NCI-H2227 (cell line): ENCODE measurements around the gene FOCAD.

Experiments
- DNase-seq: peaks from one replicate; lab custom pipeline; 2025; ENCODE audit not compliant: unreplicated experiment; lab: John Stamatoyannopoulos, UW

The FOCAD gene

GRCh38 chr9:20865347-20865746 lies 181.3 kb downstream of the FOCAD start:
- no peak for DNase-seq

- no peak for DNase-seq
Measured at GRCh38 chr9:20870115-20870514, 186.1 kb downstream of the FOCAD start.

- no peak for DNase-seq
Measured at GRCh38 chr9:20872340-20872977, 188.4 kb downstream of the FOCAD start.

GRCh38 chr9:20873240-20873865 lies 189.3 kb downstream of the FOCAD start:
- no peak for DNase-seq

GRCh38 chr9:20880271-20880670 lies 196.2 kb downstream of the FOCAD start:
- no peak for DNase-seq

GRCh38 chr9:20880675-20881074 lies 196.6 kb downstream of the FOCAD start:
- DNase-seq: no peak

GRCh38 chr9:20884985-20885593 lies 201.0 kb downstream of the FOCAD start:
- peak; percentile 71 for DNase-seq

- no peak for DNase-seq
Measured at GRCh38 chr9:20898885-20899554, 215.0 kb downstream of the FOCAD start.

GRCh38 chr9:20903212-20903611 lies 219.2 kb downstream of the FOCAD start:
- no peak for DNase-seq

GRCh38 chr9:20904995-20905394 lies 220.9 kb downstream of the FOCAD start:
- DNase-seq: no peak

- no peak for DNase-seq
Measured at GRCh38 chr9:20906326-20906725, 222.3 kb downstream of the FOCAD start.

- DNase-seq: no peak
Measured at GRCh38 chr9:20908461-20908860, 224.4 kb downstream of the FOCAD start.

GRCh38 chr9:20914556-20914955 lies 230.5 kb downstream of the FOCAD start:
- DNase-seq: no peak

- no peak for DNase-seq
Measured at GRCh38 chr9:20921362-20921761, 237.3 kb downstream of the FOCAD start.

GRCh38 chr9:20925256-20926045 lies 241.4 kb downstream of the FOCAD start:
- DNase-seq: no peak

GRCh38 chr9:20929276-20929675 lies 245.2 kb downstream of the FOCAD start:
- DNase-seq: no peak

- DNase-seq: no peak
Measured at GRCh38 chr9:20930836-20931235, 246.8 kb downstream of the FOCAD start.

- no peak for DNase-seq
Measured at GRCh38 chr9:20940447-20941173, 256.6 kb downstream of the FOCAD start.

GRCh38 chr9:20941174-20941690 lies 257.2 kb downstream of the FOCAD start:
- DNase-seq: peak; percentile 88

- no peak for DNase-seq
Measured at GRCh38 chr9:20944507-20944906, 260.4 kb downstream of the FOCAD start.
